ENCODE measurements around the gene CLDND1. TPM values are rescaled to one million over a fixed set of nuclear protein-coding genes. Genes with fewer than 3 reads are reported as not detected.

CLDND1 gene
- 100 to 1,000 TPM; 153 to 171 TPM for total RNA-seq

GRCh38 chr3:98522544-98523281 lies at the start of gene CLDND1:
Gene CLDND1 (minus strand): TSS chr3:98522902. CDS start chr3:98521424, 1,478 bp downstream.
- peak; percentile 94 for ATAC-seq
- Mint-ChIP-seq H3K4me3 (peak within 1 kb of the TSS; percentile 95), H3K36me3 (ENCODE audit: low read depth) (peaks cover 45% of the 10 kb centered on the region), H3K27me3 (no peaks in the 10 kb centered on the region), H3K27ac (peak within 1 kb of the TSS; percentile 95), H3K9me3 (ENCODE audit: low read depth) (no peaks in the 10 kb centered on the region), H3K4me1 (peaks cover 66% of the 10 kb centered on the region)
- POLR2A ChIA-PET, result interaction anchor here (0.6 to 1.6 kb wide), 10 partner anchors 9 to 485 kb away, joined by 3 to 16 read pairs (median 4); partner anchors contain the start of genes CPOX and GPR15
- DNase-seq, result peak; percentile 97
- CTCF ChIA-PET, result interaction anchor here (0.5 to 3.2 kb wide), 10 partner anchors 10 to 186 kb away, joined by 3 to 11 read pairs (median 4); partner anchors contain the start of gene CPOX
- intact Hi-C loops (cut with DNase I, micrococcal nuclease), result loop anchor here (1.0 to 10.0 kb wide), 11 partner anchors 14 to 1295 kb away; partner anchors contain the start of genes CMSS1 (in 2 of the 2), CPOX (in 2 of the 2), ARL6 (in 1 of the 2) and CRYBG3 (in 1 of the 2)

- H3K9me3 Mint-ChIP-seq (ENCODE audit: low read depth), result peaks cover 6% of the 10 kb centered on the region
- ChIA-PET CTCF (no interaction called here), POLR2A (no interaction called here)
- peaks cover 4% of the 10 kb centered on the region for H3K36me3 Mint-ChIP-seq (ENCODE audit: low read depth)
- DNase-seq (no peak), ATAC-seq (no peak)
- no peak overlapping the region for H3K4me3 Mint-ChIP-seq
- H3K27ac Mint-ChIP-seq, result no peak overlapping the region
- peaks cover 4% of the 10 kb centered on the region for H3K27me3 Mint-ChIP-seq
- peaks cover 66% of the 10 kb centered on the region for H3K4me1 Mint-ChIP-seq
- intact Hi-C loops (cut with DNase I, micrococcal nuclease), result no loop called here
Observed at GRCh38 chr3:98568402-98568801, 45.7 kb upstream of the CLDND1 start.

- intact Hi-C loops (cut with DNase I, micrococcal nuclease), result no loop called here
- Mint-ChIP-seq H3K4me3 (no peak overlapping the region), H3K4me1 (peaks cover 66% of the 10 kb centered on the region), H3K27me3 (peaks cover 4% of the 10 kb centered on the region), H3K27ac (no peak overlapping the region), H3K9me3 (ENCODE audit: low read depth) (peaks cover 6% of the 10 kb centered on the region), H3K36me3 (ENCODE audit: low read depth) (peaks cover 4% of the 10 kb centered on the region)
- DNase-seq (peak; percentile 41), ATAC-seq (peak; percentile 47)
- ChIA-PET CTCF (interaction anchor here (1.0 to 2.8 kb wide), 2 partner anchors 11 to 33 kb away, joined by 4 to 8 read pairs; no protein-coding TSS in a partner anchor), POLR2A (no interaction called here)
Observed at GRCh38 chr3:98567666-98568270, 45.1 kb upstream of the CLDND1 start.

GRCh38 chr3:98565843-98566242 lies 43.1 kb upstream of the CLDND1 start:
- CTCF ChIA-PET, result interaction anchor here (0.6 to 2.8 kb wide), 7 partner anchors 8 to 1763 kb away, joined by 3 to 11 read pairs (median 5); partner anchors contain the start of gene CPOX
- peaks cover 4% of the 10 kb centered on the region for H3K27me3 Mint-ChIP-seq

GRCh38 chr3:98565237-98565643 lies 42.5 kb upstream of the CLDND1 start:
- Mint-ChIP-seq H3K9me3 (ENCODE audit: low read depth) (peaks cover 6% of the 10 kb centered on the region), H3K4me3 (no peak overlapping the region), H3K27ac (no peak overlapping the region), H3K27me3 (peaks cover 4% of the 10 kb centered on the region), H3K4me1 (peaks cover 73% of the 10 kb centered on the region), H3K36me3 (ENCODE audit: low read depth) (peaks cover 4% of the 10 kb centered on the region)
- no peak for DNase-seq
- ATAC-seq, result peak; percentile 54
- CTCF ChIA-PET, result interaction anchor here (0.7 to 2.8 kb wide), 10 partner anchors 9 to 221 kb away, joined by 3 to 11 read pairs (median 5); partner anchors contain the start of gene CPOX
- intact Hi-C loops (cut with DNase I, micrococcal nuclease), result loop anchor here (1.0 to 2.0 kb wide), 3 partner anchors 9 to 42 kb away; partner anchors contain the start of gene CLDND1 (in 1 of the 2)
- POLR2A ChIA-PET, result interaction anchor here (0.7 to 1.6 kb wide), 4 partner anchors 8 to 42 kb away, joined by 3 to 6 read pairs (median 4); partner anchors contain the start of gene CLDND1

More at GRCh38 chr3:98565843-98566242, 43.1 kb upstream of the CLDND1 start:
- Mint-ChIP-seq H3K4me3 (no peak overlapping the region), H3K36me3 (ENCODE audit: low read depth) (peaks cover 4% of the 10 kb centered on the region), H3K4me1 (peaks cover 70% of the 10 kb centered on the region), H3K9me3 (ENCODE audit: low read depth) (peaks cover 6% of the 10 kb centered on the region), H3K27ac (peak overlapping the region; percentile 15)
- POLR2A ChIA-PET, result interaction anchor here (0.7 to 1.6 kb wide), 2 partner anchors 9 to 18 kb away, joined by 3 to 6 read pairs; no protein-coding TSS in a partner anchor
- intact Hi-C loops (cut with DNase I, micrococcal nuclease), result loop anchor here (1.0 to 2.0 kb wide), 3 partner anchors 10 to 43 kb away; partner anchors contain the start of gene CLDND1 (in 1 of the 2)
- ATAC-seq (no peak), DNase-seq (no peak)

- peaks cover 4% of the 10 kb centered on the region for H3K36me3 Mint-ChIP-seq (ENCODE audit: low read depth)
- DNase-seq (no peak), ATAC-seq (peak; percentile 7)
- peaks cover 73% of the 10 kb centered on the region for H3K4me1 Mint-ChIP-seq
- intact Hi-C loops (cut with DNase I, micrococcal nuclease), result loop anchor here (1.0 to 2.0 kb wide), 3 partner anchors 8 to 42 kb away; partner anchors contain the start of gene CLDND1 (in 1 of the 2)
- peaks cover 9% of the 10 kb centered on the region for H3K9me3 Mint-ChIP-seq (ENCODE audit: low read depth)
- peak overlapping the region; percentile 32 for H3K4me3 Mint-ChIP-seq
- peak overlapping the region; percentile 74 for H3K27ac Mint-ChIP-seq
- CTCF ChIA-PET, result interaction anchor here (0.7 to 2.4 kb wide), 11 partner anchors 8 to 220 kb away, joined by 3 to 11 read pairs (median 5); partner anchors contain the start of genes CLDND1 and CPOX
- H3K27me3 Mint-ChIP-seq, result peaks cover 2% of the 10 kb centered on the region
- POLR2A ChIA-PET, result interaction anchor here (0.9 to 1.6 kb wide), 4 partner anchors 7 to 42 kb away, joined by 3 to 8 read pairs (median 6); partner anchors contain the start of gene CLDND1
Observed at GRCh38 chr3:98564282-98565005, 41.7 kb upstream of the CLDND1 start.

- Mint-ChIP-seq H3K9me3 (ENCODE audit: low read depth) (peaks cover 6% of the 10 kb centered on the region), H3K27ac (peak overlapping the region; percentile 74), H3K4me1 (peaks cover 77% of the 10 kb centered on the region), H3K27me3 (no peaks in the 10 kb centered on the region), H3K4me3 (no peak overlapping the region), H3K36me3 (ENCODE audit: low read depth) (peaks cover 3% of the 10 kb centered on the region)
- POLR2A ChIA-PET, result interaction anchor here (0.6 to 1.3 kb wide), 2 partner anchors 27 to 41 kb away, joined by 3 to 8 read pairs; partner anchors contain the start of gene CLDND1
- intact Hi-C loops (cut with DNase I, micrococcal nuclease), result loop anchor here in 1 of 2 experiments (2.0 kb wide), 1 partner anchor 41 kb away; the partner anchor contains the start of gene CLDND1
- CTCF ChIA-PET, result interaction anchor here (0.8 to 2.4 kb wide), 6 partner anchors 9 to 41 kb away, joined by 3 to 11 read pairs (median 5); partner anchors contain the start of gene CLDND1
- ATAC-seq (peak; percentile 24), DNase-seq (no peak)
Observed at GRCh38 chr3:98563661-98564281, 41.1 kb upstream of the CLDND1 start.

GRCh38 chr3:98561727-98562521 lies 39.2 kb upstream of the CLDND1 start:
- POLR2A ChIA-PET, result interaction anchor here (0.6 to 1.2 kb wide), 3 partner anchors 11 to 42 kb away, joined by 3 to 5 read pairs (median 3); no protein-coding TSS in a partner anchor
- intact Hi-C loops (cut with DNase I, micrococcal nuclease), result no loop called here
- CTCF ChIA-PET, result interaction anchor here (0.6 to 2.4 kb wide), 7 partner anchors 9 to 522 kb away, joined by 3 to 6 read pairs (median 4); partner anchors contain the start of gene CLDND1
- Mint-ChIP-seq H3K27ac (peak overlapping the region; percentile 51), H3K4me3 (no peak overlapping the region), H3K9me3 (ENCODE audit: low read depth) (peaks cover 5% of the 10 kb centered on the region), H3K36me3 (ENCODE audit: low read depth) (peaks cover 3% of the 10 kb centered on the region), H3K27me3 (no peaks in the 10 kb centered on the region), H3K4me1 (peaks cover 81% of the 10 kb centered on the region)
- no peak for ATAC-seq
- DNase-seq, result no peak

- peaks cover 3% of the 10 kb centered on the region for H3K36me3 Mint-ChIP-seq (ENCODE audit: low read depth)
- ChIA-PET CTCF (interaction anchor here (1.4 to 2.4 kb wide), 2 partner anchors 13 to 38 kb away, joined by 3 to 6 read pairs; partner anchors contain the start of gene CLDND1), POLR2A (no interaction called here)
- H3K9me3 Mint-ChIP-seq (ENCODE audit: low read depth), result peaks cover 3% of the 10 kb centered on the region
- peaks cover 82% of the 10 kb centered on the region for H3K4me1 Mint-ChIP-seq
- no peak overlapping the region for H3K4me3 Mint-ChIP-seq
- DNase-seq, result no peak
- no peaks in the 10 kb centered on the region for H3K27me3 Mint-ChIP-seq
- H3K27ac Mint-ChIP-seq, result peak overlapping the region; percentile 40
- no peak for ATAC-seq
- intact Hi-C loops (cut with DNase I, micrococcal nuclease), result no loop called here
Observed at GRCh38 chr3:98560911-98561310, 38.2 kb upstream of the CLDND1 start.

Data from activated CD4-positive, alpha-beta T cell treated with anti-CD3 and anti-CD28 coated beads for 36 hours (primary cell).